Peyer's patch (tissue), 4 donors: ENCODE results near the gene CD27.

Source experiments
- CTCF ChIP-seq, 6 experiments: fragments of 450-650 bp in 4 of 6; fragments of 200-600 bp in 2 of 6; sonication (generic) in 1 of 6; IDR thresholded peaks; one replicate each; pipeline ENCODE4 v1.5.1; 2017 to 2019; ENCODE audit warnings: antibody characterized with exemption in 6 of 6, mild to moderate bottlenecking in 3 of 6, moderate library complexity in 1 of 6
- POLR2A ChIP-seq, 2 donors: fragments of 450-650 bp; IDR thresholded peaks; one replicate each; pipeline ENCODE4 v1.5.1; 2017; ENCODE audit warnings: antibody characterized with exemption in 2 of 2, mild to moderate bottlenecking in 2 of 2, moderate library complexity in 2 of 2

DNA sequence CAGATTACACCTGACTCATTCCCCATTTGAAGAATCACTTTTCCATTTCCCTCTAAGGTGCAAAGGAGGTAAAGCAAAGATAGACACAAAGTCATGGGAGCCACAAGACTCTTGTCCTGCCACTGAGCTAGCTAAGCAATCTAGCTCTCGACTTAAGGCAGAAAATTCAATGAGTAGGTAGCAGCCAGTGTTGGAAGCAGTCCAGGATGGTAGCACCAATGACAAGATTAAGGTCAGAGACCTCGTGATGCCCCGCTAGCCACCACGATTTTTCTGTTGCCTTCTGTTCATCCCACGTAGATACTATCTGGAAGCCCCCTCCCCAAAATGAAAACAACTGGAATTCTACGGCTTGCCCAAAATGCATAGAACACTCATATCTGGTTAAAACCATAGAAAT is 24.3 kb downstream of the CD27 start:
- no peak for TF ChIP-seq CTCF (IDR thresholded peaks at IDR 0.05)
- no peak for TF ChIP-seq POLR2A (IDR thresholded peaks at IDR 0.05)
